Measurements from ENCODE around the gene SMG6.
"Not testable (repeated sequence)": the region's sequence is repeated elsewhere in the genome, so short reads cannot be mapped to it uniquely, and the experiment has no call there.

SMG6 gene

DNA sequence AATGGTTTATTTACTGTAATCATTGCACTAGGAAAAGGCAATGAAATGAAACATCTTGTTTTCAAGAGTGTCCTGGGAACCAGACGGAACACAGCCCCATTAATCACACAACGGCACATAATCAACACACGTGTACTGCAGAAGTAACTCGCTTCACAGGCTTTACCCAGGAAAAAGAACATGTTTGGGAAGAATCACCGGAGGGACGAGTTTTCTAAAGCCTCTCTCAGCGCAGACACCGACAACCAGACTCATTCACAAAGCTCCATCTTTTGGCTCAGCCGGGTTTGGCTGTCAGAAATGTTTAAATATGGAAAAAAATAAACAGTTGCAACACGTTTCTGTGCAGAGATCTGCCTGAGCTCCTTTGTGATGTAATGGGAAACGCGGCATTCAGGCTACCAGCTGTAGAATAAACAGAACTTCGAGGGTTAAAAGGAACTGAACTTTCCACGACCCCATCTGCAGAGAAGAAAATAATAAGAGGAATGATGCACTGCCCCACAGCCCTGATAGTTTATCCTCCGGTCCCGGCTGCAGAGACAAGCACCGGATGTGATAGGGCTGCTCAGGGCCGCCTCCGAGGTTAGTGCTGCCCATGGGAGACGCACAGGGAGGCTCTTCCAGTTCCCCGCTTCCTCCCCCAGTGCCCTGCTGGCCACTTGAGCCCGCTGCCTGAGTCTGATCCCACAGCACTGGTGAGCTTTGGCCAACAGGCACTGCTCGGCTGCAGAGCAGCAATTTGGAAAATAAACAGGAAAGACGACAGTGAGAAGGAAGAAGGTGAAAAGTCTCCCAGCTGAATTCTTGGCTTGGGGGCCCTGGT, 128.9 kb downstream of the SMG6 start:
- DNase-seq, result peak; percentile 34

DNA sequence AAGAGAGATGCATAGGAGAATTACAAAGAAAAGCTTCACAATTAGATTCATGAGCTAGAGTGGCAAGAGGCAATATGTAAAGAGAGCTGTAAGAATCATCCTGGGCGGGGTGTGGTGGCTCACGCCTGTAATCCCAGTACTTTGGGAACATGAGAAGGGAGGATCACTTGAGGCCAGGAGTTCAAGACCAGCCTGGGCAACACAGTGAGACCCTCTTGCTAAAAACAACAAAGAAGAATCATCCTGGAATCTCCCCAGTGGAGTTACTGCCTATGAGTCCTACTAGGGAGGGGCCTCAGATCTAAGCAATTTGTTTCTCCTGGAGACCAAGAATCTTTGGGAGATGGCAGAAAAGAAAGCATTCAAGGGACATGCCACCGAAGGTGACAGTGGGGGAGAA, 129.6 kb downstream of the SMG6 start:
- no peak for DNase-seq

DNA sequence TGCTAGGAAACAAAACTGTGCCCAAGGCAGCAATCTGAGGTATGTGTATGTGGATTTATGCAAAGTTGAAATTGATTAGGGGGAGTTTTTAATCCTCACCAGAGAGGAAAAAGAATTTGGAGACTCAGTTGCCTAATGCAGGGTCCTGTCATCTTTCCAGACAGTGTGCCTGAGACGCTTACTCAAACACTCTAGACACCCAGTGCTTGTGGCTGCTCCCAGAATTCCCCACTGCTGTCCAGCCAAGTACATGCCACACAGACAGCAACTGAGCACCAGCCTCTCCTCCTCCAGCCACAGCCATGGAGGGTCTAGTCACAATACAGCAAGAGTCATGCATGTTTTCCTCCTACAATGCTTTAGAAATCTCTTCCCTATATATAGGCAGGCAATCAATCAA, 130.6 kb downstream of the SMG6 start:
- no peak for DNase-seq

DNA sequence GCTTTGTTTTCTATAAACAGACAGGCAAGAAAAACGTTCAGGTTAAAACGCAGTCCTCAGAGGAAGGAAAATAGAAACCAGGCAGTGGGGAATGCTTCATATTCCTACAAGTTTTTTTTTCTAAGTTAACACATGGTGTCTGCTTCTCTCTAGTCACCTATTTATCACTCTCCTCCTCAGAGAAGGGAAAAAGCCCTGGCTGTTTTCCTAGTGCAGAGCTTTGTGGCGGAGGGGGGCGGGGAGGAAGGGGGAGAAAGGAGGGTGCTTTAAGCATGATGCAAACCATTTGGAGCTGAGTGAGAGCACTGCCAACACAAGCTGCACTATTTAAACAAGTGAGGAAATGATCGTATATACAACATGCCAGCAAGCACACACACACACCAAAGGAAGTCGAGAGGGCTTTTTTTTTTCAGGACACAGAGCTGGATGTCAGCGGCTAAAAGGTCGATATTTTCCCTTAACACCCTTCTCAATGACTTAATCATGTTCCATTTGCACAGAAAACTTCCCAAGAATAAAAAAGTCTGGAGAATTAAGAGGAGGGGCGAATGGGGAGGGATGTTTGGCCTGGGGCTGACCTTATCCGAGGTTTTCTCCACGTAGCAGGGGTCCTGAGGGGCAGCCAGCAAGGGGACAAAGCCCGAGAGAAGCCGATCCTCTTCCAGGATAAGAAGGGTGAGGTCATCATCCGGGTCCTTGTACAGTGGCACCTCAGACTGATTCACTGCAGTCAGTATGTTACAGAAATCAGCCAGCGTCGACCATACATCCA, 131.3 kb downstream of the SMG6 start:
- DNase-seq, result peak; percentile 81

DNA sequence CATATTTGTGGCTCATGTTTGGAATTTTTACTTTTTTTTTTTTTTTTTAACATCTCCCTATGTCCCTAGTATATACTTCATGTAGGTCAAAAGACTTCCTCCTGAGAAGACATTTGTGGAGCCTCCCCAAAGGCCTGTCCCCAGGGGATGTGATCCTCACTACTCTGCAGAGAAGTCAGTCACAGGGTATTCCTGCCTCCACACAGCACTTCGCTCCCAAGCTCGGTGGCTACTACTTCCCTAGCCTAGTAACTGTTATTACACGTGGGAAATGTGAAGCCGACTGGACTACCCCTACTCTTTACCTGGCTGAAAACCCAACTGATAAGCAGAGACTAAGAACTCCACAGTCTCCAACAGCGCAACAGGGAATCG, 131.9 kb downstream of the SMG6 start:
- DNase-seq, result no peak

GRCh38 chr17:2170023-2170422, 133.6 kb downstream of the SMG6 start:
- DNase-seq, result no peak

GRCh38 chr17:2165723-2166122, 137.9 kb downstream of the SMG6 start:
- DNase-seq, result not testable (repeated sequence)

- no peak for DNase-seq
These were observed 145.2 kb downstream of the SMG6 start for GRCh38 chr17:2158396-2158780.

DNA sequence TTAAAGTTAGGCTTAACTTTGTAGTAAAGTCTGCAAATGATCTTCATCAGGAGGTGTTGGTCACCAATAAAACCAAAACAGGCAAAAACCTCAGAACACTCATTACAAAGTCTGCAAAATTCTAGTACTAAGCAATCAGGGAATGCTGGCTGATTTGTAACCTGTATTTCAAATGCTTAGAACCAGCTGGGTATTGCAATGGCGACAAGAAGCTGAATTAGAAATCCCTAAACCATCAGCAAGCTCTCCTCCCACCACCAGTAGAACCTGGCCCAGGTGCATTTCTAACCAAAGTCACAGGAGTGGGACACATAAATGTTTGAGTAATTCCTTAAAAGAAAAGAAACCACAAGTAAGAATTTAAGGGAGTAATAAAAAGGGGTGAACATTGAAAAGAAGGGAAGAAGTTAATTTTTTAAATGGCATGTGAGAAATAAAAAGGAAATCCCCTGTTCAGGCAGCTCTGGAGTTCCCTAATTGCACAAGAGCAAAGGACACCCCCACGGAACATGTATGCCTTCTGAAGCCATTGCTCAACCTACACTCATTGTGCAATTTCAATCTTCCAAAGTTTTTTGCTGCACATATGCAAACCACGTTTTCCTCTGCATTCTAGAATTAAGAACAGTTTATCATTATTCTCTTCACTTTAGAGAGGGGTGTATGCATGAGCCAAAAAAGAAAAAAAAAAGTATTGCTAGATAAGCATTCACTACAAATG, 145.8 kb downstream of the SMG6 start:
- no peak for DNase-seq

GRCh38 chr17:2157081-2157480, 146.5 kb downstream of the SMG6 start:
- DNase-seq, result no peak

DNA sequence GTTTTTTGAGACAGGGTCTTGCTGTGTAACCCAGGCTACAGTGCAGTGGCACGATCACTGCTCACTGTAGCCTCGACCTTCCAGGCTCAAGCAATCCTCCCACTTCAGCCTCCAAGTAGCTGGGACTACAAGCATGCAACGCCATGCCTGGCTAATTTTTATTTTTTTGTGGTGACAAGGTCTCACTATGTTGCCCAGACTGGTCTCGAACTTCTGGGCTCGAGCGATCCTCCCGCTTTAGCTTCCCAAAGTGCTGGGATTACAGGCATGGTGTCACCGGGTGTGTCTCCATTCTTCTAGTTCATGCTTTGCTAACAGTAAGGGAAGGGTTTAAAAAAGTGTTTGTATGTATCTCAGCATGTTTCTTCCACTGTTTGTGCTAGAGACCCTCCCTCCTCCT, 146.9 kb downstream of the SMG6 start:
- DNase-seq, result no peak

DNA sequence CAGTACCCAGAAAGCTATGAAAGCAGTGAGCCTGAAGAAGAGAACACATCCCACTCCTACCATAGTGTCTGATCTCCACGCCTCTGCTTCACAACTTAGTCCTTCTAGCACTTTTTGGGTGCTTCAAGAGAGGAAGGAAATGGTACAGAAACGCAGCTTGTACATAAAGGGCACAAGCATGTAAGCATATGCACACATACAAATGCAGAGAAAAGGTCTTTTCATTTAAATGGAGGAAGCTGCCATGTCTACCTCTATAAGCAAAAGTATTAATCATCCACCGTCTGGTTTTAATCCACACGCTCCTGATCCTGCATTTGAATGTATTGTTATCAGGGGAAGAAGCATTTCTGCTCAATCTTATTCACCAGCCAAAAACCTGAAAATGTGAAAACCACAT, 148.0 kb downstream of the SMG6 start:
- DNase-seq, result no peak

DNA sequence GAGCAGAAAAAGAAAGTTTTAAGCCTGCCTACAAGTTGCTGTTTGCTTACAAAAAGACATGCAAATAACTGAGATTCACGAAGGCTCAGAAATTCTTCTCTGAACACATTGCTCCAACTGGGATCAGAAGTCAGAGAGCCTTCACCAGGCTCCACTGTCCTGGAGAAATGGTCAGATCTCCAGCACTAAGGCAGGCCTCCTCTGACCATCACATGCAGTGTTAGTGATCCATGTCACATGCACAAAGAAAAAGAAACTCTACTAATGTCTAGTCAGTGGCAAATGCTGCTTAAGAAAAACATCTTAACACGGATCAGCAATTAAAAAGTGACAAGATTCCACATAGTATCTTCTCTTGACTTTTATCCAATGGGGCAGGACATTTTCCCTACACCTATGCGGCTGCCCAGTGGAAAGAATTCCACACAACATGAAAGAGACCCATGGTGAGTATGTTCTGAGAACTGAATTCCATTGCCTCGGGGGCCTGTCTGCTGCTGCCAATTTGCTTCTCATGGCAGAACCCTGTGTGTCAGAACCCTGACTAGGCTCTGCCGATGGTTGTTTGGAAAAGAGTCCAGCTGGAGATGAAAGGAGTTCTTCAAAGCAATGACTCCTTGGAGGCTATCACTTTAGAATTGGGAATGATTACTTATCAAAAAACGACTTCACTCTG, 152.1 kb downstream of the SMG6 start:
- no peak for DNase-seq

- DNase-seq, result peak; percentile 26
These were observed 152.8 kb downstream of the SMG6 start for GRCh38 chr17:2150806-2151205.

GRCh38 chr17:2149934-2150333, 153.7 kb downstream of the SMG6 start:
- DNase-seq, result no peak

DNA sequence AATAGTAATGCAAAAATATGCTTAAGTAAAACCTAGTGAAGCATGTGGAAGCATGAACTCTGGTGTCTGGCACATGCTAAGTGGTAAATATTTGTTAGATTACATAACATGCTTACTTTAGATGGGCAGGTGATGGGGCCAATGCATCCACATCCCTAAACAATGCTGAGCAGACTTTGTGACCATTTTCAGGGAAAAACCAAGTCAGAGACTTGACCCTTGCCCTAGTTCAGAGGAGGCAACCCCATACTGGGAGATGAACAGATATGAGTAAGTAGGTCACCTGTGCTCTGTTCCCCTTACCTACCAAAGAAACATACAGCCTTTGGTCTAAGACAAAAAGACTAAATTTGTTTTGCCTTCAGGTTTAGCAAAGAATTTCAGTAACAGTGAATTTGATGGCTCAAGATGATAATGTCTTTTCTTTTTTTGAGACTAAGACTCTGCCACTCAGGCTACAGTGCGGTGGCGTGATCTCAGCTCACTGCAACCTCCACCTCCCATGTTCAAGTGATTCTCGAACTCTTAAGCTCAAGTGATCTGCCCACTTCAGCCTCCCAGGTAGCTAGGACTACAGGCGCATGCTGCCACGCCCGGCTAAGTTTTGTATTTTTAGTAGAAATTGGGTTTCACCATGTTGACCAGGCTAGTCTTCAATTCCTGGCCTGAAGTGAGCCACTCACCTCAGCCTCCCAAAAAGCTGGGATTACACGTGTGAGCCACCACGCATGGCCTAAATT, 157.3 kb downstream of the SMG6 start:
- DNase-seq, result no peak

DNA sequence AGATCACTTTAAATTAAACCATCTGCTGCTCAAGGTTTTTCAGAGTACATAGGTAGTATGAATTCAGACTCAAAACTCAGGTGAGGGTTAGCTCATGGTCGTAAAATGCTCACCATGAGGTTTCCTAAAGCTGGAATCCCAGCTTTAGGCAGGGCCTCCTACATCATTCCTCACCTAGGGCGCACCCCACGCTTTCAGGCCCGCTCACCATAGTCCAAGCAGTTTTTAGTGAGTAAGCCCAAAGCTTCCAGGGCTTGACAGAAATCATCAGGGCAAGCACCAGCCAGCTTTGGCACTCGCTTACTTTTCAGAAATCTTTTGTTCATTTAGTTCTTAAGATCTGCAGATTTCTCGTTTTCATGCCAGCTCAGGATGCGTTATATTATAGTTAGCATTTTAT, 158.9 kb downstream of the SMG6 start:
- no peak for DNase-seq

- DNase-seq, result no peak
These were observed 160.3 kb downstream of the SMG6 start for GRCh38 chr17:2143332-2143731.

DNA sequence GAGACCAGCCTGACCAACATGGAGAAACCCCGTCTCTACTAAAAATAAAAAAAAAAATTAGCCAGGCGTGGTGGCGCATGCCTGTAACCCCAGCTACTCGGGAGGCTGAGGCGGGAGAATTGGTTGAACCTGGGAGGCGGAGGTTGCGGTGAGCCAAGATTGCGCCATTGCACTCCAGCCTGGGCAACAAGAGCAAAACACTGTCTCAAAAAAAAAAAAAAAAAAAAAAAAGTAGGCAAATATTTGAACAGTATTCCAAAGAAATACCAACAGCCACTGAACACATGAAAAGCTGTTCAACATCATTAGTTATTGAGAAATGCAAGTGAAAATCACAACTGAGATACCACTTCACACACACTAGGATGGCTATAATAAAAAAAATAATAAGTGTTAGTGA, 160.9 kb downstream of the SMG6 start:
- not testable (repeated sequence) for DNase-seq

DNA sequence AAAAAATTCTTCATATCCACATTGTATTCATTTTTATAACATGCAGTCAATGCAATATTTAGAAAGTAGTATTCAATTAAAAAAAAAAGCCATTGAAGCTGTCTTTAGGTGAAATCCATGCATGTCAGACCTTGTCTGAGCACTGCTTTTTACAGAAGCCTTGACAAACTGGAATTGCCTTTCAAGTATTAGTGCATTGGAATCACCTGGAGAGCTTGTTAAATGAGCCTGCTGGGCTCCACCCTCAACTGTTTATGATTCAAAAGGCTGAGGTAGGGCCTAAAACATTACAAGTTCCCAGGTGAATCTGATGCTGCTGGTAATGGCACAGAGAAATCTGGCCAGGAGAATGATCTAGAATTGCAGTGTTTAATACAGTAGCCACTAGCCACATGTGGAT, 162.9 kb downstream of the SMG6 start:
- no peak for DNase-seq

- peak; percentile 18 for DNase-seq
These were observed 164.8 kb downstream of the SMG6 start for GRCh38 chr17:2138761-2139160.

DNA sequence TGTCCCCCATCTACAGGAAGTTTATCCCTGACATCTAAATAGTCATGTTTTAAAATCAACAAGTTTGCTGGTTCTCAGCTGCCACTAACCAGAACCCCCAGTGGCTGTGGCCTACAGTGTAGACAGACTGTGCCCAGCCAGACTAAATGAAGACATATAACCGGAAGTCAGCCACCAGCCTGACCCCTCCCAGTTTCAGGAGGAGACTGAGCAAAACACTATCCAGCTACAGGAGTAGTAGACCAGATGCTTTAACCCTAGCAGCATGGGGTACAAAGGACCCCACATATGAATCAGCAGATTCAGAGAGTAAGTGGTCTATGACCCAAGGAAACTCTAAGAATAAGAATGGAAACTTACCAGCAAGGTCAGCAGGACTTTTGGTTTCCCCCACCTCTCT, 165.3 kb downstream of the SMG6 start:
- no peak for DNase-seq

Measured in NCI-H1092 treated with DMSO at 0.1 percent for 48 hours (cell line).